Measurements from ENCODE around the gene ADIPOR2. TPM values are rescaled to one million over a fixed set of nuclear protein-coding genes. Genes with fewer than 3 reads are reported as not detected.

Gene ADIPOR2
- total RNA-seq, 1 donor from 2014 or later, result 83.6 TPM

DNA sequence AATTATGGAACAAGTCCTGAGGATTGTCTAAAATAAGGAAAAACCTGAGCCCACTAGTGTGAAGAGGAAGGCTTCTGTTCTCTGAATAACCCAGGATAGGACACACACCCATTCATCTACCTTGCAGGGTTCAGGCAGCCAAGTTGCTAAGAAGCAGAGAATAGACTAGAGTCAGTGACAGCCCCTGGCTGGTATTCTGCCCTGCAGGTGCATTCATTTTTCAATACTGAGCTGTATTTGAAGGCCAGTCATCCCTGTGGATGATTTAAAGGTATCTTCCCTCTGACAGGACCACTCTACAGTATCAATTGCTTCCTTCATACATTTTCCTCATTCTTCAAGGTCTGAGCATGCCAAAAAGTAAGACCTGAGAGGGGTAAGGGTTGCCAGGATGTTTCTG, 38.9 kb upstream of the ADIPOR2 start:
- H3K27ac Mint-ChIP-seq, result no peak overlapping the region

DNA sequence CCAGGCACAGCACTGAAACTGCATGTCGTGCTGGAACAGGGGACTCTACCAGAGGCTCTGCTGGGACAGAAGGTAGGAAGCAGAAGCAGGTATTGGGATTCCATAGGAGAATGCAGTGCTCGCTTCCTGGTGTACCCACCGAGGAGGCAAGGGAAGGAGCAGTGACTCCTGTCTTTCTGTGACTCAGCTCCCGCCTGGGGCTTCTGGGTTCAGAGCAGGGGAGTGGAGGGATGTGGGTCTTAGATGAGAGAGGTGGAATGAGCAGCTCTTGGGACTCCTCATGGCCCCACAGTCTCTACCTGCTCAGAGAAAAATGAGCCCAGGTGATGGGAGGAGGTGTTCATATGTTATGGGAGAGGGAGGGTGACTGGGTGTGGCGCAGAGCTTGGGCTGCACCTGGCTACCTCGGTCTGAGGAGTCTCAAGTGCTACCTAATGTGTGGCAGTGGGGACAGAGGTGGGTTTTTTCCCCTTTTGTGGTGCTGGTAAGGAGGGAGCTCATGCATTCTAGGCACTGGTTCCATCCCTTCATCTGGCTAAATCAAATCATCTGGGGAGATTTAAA, 35.6 kb upstream of the ADIPOR2 start:
- Mint-ChIP-seq H3K27ac (no peak overlapping the region), H3K36me3 (ENCODE audit: insufficient read depth) (no peaks in the 10 kb centered on the region), H3K27me3 (peaks cover 47% of the 10 kb centered on the region), H3K4me3 (ENCODE audit: low read depth) (no peak overlapping the region), H3K9me3 (ENCODE audit: low read depth) (no peaks in the 10 kb centered on the region), H3K4me1 (ENCODE audit: low read depth) (peaks cover 2% of the 10 kb centered on the region)
- DNase-seq (ENCODE audit: low spot score, unreplicated experiment), result no peak
- TF ChIP-seq, protein P1, sequence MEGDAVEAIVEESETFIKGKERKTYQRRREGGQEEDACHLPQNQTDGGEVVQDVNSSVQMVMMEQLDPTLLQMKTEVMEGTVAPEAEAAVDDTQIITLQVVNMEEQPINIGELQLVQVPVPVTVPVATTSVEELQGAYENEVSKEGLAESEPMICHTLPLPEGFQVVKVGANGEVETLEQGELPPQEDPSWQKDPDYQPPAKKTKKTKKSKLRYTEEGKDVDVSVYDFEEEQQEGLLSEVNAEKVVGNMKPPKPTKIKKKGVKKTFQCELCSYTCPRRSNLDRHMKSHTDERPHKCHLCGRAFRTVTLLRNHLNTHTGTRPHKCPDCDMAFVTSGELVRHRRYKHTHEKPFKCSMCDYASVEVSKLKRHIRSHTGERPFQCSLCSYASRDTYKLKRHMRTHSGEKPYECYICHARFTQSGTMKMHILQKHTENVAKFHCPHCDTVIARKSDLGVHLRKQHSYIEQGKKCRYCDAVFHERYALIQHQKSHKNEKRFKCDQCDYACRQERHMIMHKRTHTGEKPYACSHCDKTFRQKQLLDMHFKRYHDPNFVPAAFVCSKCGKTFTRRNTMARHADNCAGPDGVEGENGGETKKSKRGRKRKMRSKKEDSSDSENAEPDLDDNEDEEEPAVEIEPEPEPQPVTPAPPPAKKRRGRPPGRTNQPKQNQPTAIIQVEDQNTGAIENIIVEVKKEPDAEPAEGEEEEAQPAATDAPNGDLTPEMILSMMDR (IDR thresholded peaks at IDR 0.05; ENCODE audit: unreplicated experiment), result no peak

More for the DNA sequence above, 38.9 kb upstream of the ADIPOR2 start:
- TF ChIP-seq, protein P1 (IDR thresholded peaks at IDR 0.05; ENCODE audit: unreplicated experiment), result no peak
- Mint-ChIP-seq H3K4me1 (ENCODE audit: low read depth) (no peaks in the 10 kb centered on the region), H3K9me3 (ENCODE audit: low read depth) (no peaks in the 10 kb centered on the region), H3K4me3 (ENCODE audit: low read depth) (no peak overlapping the region), H3K27me3 (peaks cover 44% of the 10 kb centered on the region), H3K36me3 (ENCODE audit: insufficient read depth) (no peaks in the 10 kb centered on the region)
- DNase-seq (ENCODE audit: low spot score, unreplicated experiment), result no peak

DNA sequence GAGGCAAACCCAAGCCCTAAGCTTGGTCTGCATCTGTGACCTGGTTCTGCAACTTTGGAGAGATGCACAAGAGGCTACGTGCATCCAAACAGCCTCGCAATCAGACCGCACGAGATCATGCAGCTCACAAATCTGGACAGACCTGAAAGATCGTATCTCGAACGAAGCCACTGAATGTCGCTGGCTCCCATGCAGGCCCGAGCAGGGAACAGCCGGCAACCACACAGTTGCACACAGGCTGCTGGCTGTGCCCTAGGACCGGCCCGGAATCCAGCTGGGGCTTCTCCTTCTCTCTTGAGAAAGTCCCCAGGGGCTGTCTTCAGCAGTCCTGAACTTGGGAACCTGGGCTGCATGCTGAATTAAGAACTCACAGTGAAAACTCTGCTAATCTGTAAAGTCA, 34.0 kb upstream of the ADIPOR2 start:
- no peaks in the 10 kb centered on the region for H3K36me3 Mint-ChIP-seq (ENCODE audit: insufficient read depth)
- DNase-seq (ENCODE audit: low spot score, unreplicated experiment), result no peak
- H3K4me3 Mint-ChIP-seq (ENCODE audit: low read depth), result no peak overlapping the region
- peaks cover 2% of the 10 kb centered on the region for H3K4me1 Mint-ChIP-seq (ENCODE audit: low read depth)
- H3K27ac Mint-ChIP-seq, result no peak overlapping the region
- peaks cover 40% of the 10 kb centered on the region for H3K27me3 Mint-ChIP-seq
- H3K9me3 Mint-ChIP-seq (ENCODE audit: low read depth), result no peaks in the 10 kb centered on the region
- TF ChIP-seq, protein P1 (IDR thresholded peaks at IDR 0.05; ENCODE audit: unreplicated experiment), result no peak

DNA sequence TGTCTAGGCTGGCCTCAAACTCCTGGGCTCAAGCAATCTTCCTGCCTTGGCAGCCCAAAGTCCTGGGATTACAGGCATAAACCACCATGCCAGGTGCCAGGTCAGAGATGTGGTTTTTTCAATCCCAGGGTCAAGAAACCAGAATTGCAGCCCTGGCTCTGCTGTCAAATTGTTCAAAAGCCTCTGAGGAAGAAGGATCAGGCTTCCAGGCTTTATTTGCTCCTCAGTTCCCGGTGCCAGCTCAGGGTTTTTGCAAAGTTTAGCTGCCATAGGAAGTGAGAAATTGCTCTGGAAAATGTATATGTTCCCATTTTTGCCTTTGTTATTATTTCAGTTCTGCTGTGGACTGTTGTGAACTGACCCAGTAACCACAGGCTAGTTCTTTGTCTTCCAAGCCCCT, 33.2 kb upstream of the ADIPOR2 start:
- DNase-seq (ENCODE audit: low spot score, unreplicated experiment), result no peak
- H3K27ac Mint-ChIP-seq, result no peak overlapping the region
- TF ChIP-seq, protein P1 (IDR thresholded peaks at IDR 0.05; ENCODE audit: unreplicated experiment), result no peak
- H3K27me3 Mint-ChIP-seq, result peaks cover 39% of the 10 kb centered on the region
- peaks cover 2% of the 10 kb centered on the region for H3K4me1 Mint-ChIP-seq (ENCODE audit: low read depth)
- no peaks in the 10 kb centered on the region for H3K9me3 Mint-ChIP-seq (ENCODE audit: low read depth)
- no peaks in the 10 kb centered on the region for H3K36me3 Mint-ChIP-seq (ENCODE audit: insufficient read depth)
- no peak overlapping the region for H3K4me3 Mint-ChIP-seq (ENCODE audit: low read depth)

DNA sequence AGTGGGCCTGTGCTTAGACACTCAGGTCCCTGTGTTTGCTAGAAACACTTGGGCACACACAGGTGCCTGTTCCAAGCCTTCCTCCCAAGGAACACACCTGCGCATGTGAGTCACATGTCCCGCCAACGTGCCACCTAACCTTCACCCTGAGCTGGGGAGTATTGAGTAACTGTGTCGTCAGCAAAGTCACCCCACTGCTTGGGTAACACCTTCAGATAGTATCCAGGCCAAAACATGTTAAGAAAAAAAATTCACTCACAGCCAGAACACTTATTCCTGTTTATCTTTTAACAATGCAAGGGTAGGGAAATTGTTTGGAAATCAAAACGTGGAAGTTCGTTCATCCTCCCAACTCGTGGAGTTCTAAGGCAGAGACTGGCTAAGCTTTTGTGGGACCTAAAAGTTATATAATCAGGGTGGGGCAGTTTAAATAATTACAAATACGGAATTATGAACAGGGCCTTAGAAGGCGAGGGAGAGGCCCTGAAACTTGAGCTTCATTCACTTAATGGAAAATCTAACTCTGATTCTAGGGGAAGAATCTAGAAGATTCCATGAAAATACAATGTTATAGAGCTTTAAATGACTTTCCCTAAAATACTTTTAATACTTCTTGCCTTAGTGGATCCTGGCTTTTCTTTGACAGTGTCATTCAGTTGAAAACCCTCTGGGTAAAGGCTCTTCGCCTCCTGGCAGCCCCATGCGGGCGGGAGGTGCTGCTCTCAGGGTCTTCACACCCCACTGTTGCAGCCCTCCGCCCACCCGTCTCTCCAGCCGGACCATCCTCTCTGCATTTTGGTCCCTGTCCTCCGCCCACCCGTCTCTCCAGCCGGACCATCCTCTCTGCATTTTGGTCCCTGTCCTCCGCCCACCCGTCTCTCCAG, 30.3 kb upstream of the ADIPOR2 start:
- no peaks in the 10 kb centered on the region for H3K9me3 Mint-ChIP-seq (ENCODE audit: low read depth)
- TF ChIP-seq, protein P1 (IDR thresholded peaks at IDR 0.05; ENCODE audit: unreplicated experiment), result no peak
- H3K27me3 Mint-ChIP-seq, result peaks cover 47% of the 10 kb centered on the region
- peak overlapping the region; percentile 53 for H3K4me3 Mint-ChIP-seq (ENCODE audit: low read depth)
- no peak for DNase-seq (ENCODE audit: low spot score, unreplicated experiment)
- peaks cover 2% of the 10 kb centered on the region for H3K4me1 Mint-ChIP-seq (ENCODE audit: low read depth)
- H3K27ac Mint-ChIP-seq, result peak overlapping the region; percentile 22
- H3K36me3 Mint-ChIP-seq (ENCODE audit: insufficient read depth), result no peaks in the 10 kb centered on the region
